LNCaP clone FGC (cell line): Measurements from ENCODE around the gene LRRC2.

Experiments
- DNase-seq: peaks from one replicate; pipeline ENCODE4 v3.0.0-alpha.2; 2011; ENCODE audit warnings: low read depth
- H3K4me3 ChIP-seq: 2 replicates; pipeline ENCODE4 v1.5.1; 2011; ENCODE audit warnings: mild to moderate bottlenecking, low read depth, low read length, control low read depth
- TF ChIP-seq, protein P1 (sequence below): IDR thresholded peaks from 2 replicates; pipeline ENCODE4 v1.5.1; 2012; ENCODE audit warnings: mild to moderate bottlenecking; ENCODE audit not compliant: control insufficient read depth, insufficient read depth; ENCODE audit errors: extremely low read depth

Gene LRRC2

DNA sequence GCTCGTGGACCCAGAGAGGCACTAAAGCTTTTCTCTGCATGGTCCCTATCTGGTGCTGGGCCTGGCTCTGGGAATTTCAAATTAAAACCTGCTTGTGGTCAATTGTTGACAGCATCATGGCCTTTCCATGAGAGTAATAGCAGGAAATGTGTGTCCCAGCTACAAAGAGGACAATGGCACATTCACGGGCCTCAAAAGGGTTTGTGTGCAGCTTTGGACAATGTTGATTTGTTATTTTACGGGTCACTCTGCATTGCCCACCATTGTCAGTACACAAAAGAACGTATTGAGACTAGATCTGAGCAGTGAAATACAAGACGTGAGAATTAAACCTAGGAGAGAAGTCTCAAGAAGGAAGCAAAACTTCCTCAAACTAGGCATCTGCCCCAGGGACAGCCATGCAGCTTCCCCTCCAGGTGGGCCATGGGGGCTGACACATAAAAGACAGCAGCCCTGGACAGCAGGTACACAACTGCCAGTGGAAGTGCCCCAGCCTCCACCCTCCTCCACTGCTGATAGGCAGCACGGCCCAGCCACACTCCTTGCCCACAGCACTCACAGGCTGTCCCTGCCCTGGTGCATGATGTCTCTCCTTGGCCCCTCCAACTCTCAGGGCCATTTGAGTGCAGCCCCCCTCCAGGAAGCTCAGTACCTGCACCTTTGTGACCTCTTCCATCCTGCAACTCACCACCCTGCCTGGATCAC, 85.5 kb downstream of the LRRC2 start:
- no peak overlapping the region for H3K4me3 ChIP-seq
- no peak for DNase-seq
- TF ChIP-seq, protein P1, sequence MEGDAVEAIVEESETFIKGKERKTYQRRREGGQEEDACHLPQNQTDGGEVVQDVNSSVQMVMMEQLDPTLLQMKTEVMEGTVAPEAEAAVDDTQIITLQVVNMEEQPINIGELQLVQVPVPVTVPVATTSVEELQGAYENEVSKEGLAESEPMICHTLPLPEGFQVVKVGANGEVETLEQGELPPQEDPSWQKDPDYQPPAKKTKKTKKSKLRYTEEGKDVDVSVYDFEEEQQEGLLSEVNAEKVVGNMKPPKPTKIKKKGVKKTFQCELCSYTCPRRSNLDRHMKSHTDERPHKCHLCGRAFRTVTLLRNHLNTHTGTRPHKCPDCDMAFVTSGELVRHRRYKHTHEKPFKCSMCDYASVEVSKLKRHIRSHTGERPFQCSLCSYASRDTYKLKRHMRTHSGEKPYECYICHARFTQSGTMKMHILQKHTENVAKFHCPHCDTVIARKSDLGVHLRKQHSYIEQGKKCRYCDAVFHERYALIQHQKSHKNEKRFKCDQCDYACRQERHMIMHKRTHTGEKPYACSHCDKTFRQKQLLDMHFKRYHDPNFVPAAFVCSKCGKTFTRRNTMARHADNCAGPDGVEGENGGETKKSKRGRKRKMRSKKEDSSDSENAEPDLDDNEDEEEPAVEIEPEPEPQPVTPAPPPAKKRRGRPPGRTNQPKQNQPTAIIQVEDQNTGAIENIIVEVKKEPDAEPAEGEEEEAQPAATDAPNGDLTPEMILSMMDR: no peak

DNA sequence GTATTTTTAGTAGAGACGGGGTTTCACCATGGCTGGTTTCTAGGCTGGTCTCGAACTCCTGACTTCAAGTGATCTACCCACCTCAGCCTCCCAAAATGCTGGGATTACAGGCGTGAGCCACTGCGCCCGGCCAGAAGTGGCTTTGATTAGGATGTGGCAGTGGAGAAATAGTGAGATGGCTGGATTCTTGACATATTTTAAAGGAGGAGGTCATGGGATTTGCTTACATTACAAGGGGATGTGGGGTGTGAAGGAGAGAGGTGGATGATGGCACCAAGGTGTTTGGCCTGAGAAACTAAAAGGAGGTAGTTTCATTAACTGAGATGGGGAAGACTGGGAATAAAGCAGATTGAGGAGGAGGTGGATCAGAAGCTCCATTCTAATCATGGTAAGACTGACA, 86.4 kb downstream of the LRRC2 start:
- TF ChIP-seq, protein P1: no peak
- no peak for DNase-seq
- H3K4me3 ChIP-seq: no peak overlapping the region

DNA sequence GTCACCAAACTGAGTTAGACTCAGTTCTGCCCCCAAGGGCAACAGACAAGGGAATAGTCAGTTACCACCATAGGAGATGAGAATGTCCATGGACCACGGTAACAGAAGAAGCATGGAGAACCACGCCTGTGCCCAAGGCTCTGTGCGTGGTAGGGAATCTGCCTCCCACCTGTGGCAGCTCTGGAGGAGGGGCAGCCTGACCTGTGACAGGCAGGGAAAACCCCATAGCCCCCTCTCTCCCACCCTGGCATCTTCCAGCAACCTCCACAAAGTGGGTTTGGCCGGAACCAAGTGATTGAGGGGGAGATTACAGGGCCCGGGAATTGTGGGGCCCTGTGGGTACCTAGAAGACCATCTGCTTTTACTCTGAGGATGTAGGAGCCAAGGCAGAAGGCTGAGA, 87.1 kb downstream of the LRRC2 start:
- no peak overlapping the region for H3K4me3 ChIP-seq
- no peak for DNase-seq
- TF ChIP-seq, protein P1: no peak

DNA sequence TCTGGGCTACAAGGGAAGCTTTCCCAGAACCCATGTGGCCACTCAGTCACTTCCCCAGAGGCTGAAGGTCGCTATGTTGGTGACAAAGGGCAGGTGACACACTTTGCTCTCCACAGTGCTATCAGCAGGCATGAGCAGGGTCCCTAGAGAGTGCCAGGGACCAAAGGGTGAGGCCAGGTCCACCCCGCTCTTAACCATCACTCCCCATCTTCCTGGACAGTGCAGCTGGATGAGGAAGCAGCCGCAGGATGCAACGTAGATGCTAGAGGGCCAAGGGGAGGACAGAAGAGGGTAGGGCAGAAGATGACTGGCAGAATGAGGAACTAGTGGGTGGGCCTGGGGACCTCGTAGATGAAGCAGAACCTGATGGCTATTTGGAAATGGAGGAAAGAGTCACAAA, 87.8 kb downstream of the LRRC2 start:
- DNase-seq: no peak
- no peak overlapping the region for H3K4me3 ChIP-seq
- TF ChIP-seq, protein P1: no peak

DNA sequence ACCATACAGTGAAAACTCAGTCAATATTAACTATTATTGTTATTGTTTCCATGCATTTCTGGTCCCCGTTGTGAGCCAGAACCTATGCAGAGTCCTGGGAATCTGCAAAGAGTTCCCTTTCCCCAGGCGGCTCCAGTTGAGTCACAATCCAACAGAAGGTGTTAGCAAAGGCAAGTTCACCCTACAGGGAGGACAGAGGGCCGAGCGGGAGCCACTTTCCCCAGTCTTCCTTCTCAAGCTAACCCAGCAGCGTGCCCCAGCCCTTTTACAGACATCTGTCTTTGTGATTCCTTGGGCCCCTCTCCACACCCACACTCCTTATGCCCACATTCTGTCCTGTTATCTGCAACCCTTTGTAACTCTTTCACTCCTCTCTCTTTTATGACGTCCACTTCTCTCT, 88.3 kb downstream of the LRRC2 start:
- no peak overlapping the region for H3K4me3 ChIP-seq
- no peak for DNase-seq
- TF ChIP-seq, protein P1: no peak

DNA sequence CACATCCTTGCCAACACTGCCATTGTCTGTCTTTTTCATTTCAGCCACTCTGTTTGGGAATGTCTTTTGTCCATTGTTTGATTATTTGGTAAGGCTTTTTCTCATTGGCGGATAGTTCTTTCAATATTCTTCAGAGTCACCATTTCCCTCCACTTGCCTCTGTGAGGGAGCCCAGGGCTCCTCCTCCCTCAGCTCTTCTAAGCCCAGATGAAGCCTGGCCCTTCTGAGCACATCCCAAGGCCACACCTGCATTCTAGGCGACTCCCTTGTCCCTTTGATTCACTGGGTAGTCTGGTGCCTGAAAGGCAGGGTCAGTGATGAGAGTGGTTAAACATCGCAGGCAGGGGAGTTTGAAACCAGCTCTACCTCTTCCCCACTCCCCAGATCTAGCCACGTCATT, 89.0 kb downstream of the LRRC2 start:
- TF ChIP-seq, protein P1: no peak
- H3K4me3 ChIP-seq: no peak overlapping the region
- no peak for DNase-seq

DNA sequence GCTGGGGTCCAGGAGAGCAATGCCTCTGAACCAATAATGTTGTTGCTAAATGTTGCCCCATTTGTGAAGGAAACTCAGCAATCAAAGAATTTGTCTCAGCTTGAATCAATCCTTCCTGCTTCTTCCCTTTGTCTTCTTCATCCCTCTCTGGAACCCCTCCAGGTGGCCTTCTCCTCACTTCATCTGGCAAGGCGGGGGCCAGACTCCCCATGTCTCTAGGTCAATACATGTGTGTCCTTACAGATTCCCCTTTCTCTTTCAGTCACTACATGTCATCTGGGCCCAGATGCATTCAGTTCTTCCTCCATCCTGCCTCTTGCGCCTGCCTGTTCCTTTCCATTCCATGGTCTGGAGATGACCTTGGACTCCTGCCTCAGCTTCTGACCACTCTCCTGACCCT, 93.4 kb downstream of the LRRC2 start:
- DNase-seq: no peak
- no peak overlapping the region for H3K4me3 ChIP-seq
- TF ChIP-seq, protein P1: no peak
